Lower leg skin (tissue), 4 donors: ENCODE data around the gene KIAA1671. TPM values are rescaled to one million over a fixed set of nuclear protein-coding genes. Genes with fewer than 3 reads are reported as not detected.

Experiments used
- DNase-seq, 2 donors: peaks; one replicate each; pipeline ENCODE4 v3.0.0-alpha.2; 2019; ENCODE audit warnings: low spot score in 2 of 2
- H3K4me3 ChIP-seq: fragments of 200-600 bp; sonication (generic); 2 replicates; pipeline ENCODE4 v1.5.1; 2017; ENCODE audit warnings: mild to moderate bottlenecking, low read depth; ENCODE audit not compliant: poor library complexity, severe bottlenecking
- POLR2A ChIP-seq, 2 donors: fragments of 450-650 bp; IDR thresholded peaks; one replicate each; pipeline ENCODE4 v1.6.1; 2016 to 2017; ENCODE audit warnings: antibody characterized with exemption in 2 of 2, mild to moderate bottlenecking in 1 of 2, moderate library complexity in 1 of 2
- WGBS, 2 donors: methylation state at CpG; one replicate each; pipeline ENCODE4 v1.1.5; 2018; 5-methylcytosine and 5-hydroxymethylcytosine counted together
- intact Hi-C: fragments of 100-400 bp; cut with DNase I; formaldehyde crosslinking; loops from one replicate; pipeline ENCODE4 v1.15.0; 2023; ENCODE audit warnings: low total_unique reads
- total RNA-seq, 4 donors: library from RNA; depleted of rRNA; stranded (reverse); fragments of >200 nt; gene quantifications; one replicate each; pipeline ENCODE4 v1.1.0, GENCODE V29; 2016
- TF ChIP-seq, protein P1 (sequence below), 3 donors: fragments of 450-650 bp; IDR thresholded peaks; one replicate each; pipeline ENCODE4 v1.5.1; 2016; ENCODE audit warnings: antibody characterized with exemption in 3 of 3, mild to moderate bottlenecking in 3 of 3, moderate library complexity in 2 of 3

The KIAA1671 gene
- total RNA-seq, 4 donors from 2014 or later = 60.0 to 87.8 (median 85.1) TPM

DNA sequence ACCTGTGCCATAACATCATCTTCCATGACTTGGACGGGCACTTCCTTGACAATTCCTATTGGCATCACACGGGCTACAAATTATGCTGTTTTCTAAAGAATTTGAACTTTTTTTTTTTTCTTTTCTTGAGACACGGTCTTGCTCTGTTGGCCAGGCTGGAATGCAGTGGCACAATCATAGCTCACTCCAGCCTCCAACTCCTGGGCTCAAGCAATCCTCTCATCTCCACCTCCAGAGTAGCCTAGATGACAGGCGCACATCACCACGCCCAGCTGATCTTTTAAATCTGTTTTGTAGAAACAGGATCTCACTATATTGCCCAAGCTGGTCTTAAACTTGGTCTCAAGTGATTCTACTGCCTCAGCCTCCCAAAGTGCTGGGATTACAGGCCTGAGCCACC lies 243.8 kb downstream of the KIAA1671 start:
- intact Hi-C loops = no loop called here
- no peak overlapping the region for H3K4me3 ChIP-seq
- no peak for TF ChIP-seq POLR2A (IDR thresholded peaks at IDR 0.05)
- TF ChIP-seq, protein P1, sequence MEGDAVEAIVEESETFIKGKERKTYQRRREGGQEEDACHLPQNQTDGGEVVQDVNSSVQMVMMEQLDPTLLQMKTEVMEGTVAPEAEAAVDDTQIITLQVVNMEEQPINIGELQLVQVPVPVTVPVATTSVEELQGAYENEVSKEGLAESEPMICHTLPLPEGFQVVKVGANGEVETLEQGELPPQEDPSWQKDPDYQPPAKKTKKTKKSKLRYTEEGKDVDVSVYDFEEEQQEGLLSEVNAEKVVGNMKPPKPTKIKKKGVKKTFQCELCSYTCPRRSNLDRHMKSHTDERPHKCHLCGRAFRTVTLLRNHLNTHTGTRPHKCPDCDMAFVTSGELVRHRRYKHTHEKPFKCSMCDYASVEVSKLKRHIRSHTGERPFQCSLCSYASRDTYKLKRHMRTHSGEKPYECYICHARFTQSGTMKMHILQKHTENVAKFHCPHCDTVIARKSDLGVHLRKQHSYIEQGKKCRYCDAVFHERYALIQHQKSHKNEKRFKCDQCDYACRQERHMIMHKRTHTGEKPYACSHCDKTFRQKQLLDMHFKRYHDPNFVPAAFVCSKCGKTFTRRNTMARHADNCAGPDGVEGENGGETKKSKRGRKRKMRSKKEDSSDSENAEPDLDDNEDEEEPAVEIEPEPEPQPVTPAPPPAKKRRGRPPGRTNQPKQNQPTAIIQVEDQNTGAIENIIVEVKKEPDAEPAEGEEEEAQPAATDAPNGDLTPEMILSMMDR (IDR thresholded peaks at IDR 0.05) = no peak
- DNase-seq = no peak
- WGBS, 2 donors = 90 to 91% methylated on average over 5 of the region's 5 CpGs

DNA sequence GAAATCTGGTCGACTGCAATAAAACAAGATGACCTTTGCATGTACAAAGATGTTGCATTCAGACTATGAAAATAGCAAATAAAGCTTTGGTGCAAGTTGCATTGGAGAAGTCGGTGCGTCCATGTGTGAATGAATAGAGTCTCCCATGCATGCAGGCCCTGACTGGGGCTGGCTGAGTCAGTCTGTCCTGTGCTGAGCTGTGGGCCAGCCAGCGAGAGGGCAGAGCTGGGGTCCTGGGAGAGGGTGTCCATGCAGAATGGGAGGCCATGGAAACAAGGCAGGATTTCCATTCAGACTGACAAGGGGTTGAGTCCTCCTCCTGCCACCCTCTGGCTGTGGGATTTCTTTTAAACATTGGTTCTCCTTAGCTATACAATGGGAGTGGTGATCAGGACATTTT lies 244.8 kb downstream of the KIAA1671 start:
- intact Hi-C loops = no loop called here
- no peak for TF ChIP-seq POLR2A (IDR thresholded peaks at IDR 0.05)
- TF ChIP-seq, protein P1 (IDR thresholded peaks at IDR 0.05) = no peak
- no peak for DNase-seq
- WGBS, 2 donors = 91 to 92% methylated on average over 4 of the region's 4 CpGs
- H3K4me3 ChIP-seq = no peak overlapping the region

DNA sequence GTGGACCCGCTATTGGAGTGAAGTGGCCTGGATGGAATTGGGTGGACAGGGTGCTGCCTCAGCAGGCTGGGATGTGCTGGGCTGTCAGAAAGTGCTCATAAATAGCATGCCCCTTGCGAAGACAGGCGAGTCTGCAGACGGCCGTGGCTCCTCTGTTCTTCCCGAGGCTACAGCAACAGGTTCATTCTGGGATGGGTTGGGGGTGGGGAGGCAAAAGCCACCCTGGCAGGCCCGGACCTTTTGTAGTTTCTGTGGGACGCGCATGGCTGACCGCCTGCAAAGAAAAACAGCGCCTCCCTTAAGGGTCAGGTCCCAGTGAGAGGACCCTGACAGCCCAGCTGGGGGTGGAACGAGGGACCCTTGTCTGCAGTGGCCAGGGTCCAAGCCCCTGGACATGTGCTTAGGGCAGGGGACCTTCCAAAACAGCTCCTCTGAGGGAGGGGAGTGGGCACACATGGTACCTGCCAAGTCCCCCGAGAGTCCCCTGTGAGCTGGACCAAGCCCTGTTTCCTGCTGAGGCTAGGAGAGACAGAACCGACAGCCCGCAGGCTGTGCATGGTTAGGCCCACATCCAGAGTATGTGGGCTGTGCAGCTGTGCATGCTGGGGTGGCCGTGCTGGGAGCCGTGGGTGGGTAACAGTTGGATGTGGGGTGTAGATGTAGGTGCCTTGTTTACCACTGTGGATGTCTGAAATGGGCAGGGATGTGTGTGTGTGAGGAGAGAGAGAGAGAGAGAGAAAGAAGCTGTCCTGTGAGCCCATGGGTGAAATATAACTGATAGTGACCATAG lies 247.4 kb downstream of the KIAA1671 start, which contains the start of gene CRYBB3:
CRYBB3 (plus strand) TSS at position 128 of the 790 bp plus-strand sequence. CDS start 1,539 bp downstream, outside the sequence.
- intact Hi-C loops = no loop called here
- TF ChIP-seq, protein P1 (IDR thresholded peaks at IDR 0.05) = no peak
- no peak for TF ChIP-seq POLR2A (IDR thresholded peaks at IDR 0.05)
- DNase-seq = no peak
- H3K4me3 ChIP-seq = no peak within 1 kb of the TSS
- 60 to 67% methylated on average over 11 to 17 of the region's 17 CpGs for WGBS, 2 donors

DNA sequence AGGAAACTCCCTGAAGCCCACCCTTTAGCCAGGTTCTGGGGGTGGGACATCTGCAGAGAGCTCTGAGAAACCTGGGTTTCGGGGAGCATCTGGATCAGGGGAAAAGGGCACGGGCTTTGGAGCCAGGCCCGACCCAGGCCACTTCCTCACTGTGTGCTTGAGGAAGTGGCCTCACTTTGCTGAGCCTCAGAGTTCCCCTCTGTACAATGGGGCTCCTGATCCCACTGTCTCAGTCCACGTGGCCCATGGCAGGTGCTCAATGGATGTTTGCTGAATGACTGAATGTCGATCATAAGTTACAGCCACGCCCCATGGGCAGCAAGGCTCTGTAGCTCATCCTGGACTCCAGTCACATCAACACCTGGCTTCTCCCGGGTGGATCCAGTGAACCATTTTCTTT lies 248.5 kb downstream of the KIAA1671 start:
- TF ChIP-seq POLR2A (IDR thresholded peaks at IDR 0.05) = no peak
- TF ChIP-seq, protein P1 (IDR thresholded peaks at IDR 0.05) = no peak
- intact Hi-C loops = no loop called here
- no peak for DNase-seq
- no peak overlapping the region for H3K4me3 ChIP-seq
- 72 to 80% methylated on average over 5 to 7 of the region's 7 CpGs for WGBS, 2 donors

DNA sequence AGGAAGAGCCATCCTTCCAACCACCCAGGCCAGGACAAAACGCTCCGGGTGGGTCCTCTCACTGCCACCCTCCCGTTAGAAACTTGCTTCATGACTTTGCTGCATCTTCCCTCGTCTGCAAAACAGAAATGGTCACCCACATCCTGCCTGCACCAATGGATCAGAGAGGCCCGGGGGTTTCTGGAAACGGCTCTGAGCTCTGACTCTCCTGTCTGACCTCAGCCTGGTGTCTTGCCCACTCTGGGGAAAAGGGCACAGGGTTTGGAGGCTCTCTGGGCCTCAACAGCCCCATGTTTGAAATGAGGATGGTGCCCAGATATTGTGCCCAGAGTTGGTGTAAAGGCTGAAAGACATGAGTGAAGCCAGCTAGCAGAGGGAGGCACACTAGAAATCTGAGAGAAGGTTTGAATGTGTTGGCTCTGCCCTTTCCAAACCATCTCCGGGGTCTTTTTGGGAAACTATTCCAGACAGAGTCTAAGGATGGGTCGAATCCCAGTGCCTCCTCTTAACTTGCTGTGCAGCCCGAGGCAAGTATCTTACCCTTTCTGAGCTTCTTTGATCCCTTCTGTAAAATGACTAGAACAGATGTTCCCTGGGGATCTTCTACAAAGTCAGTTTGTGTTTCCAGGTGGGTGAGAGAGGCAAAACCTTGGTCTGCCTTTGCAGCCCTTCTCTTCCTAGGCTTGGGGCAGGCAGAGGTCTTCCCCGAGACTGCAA lies 249.2 kb downstream of the KIAA1671 start:
- WGBS, 2 donors = 64 to 68% methylated on average over 10 of the region's 10 CpGs
- TF ChIP-seq, protein P1 (IDR thresholded peaks at IDR 0.05) = no peak
- TF ChIP-seq POLR2A (IDR thresholded peaks at IDR 0.05) = no peak
- H3K4me3 ChIP-seq = no peak overlapping the region
- DNase-seq = no peak
- intact Hi-C loops = no loop called here
